Endothelial cell of umbilical vein (primary cell): Measurements from ENCODE around the gene GALNT1. TPM values are rescaled to one million over a fixed set of nuclear protein-coding genes. Genes with fewer than 3 reads are reported as not detected.

Experiments used
- BruUV-seq: library from RNA; stranded (reverse); fragments of 400-500 nt; replicated peaks from 2 replicates; lab custom pipeline; 2021; lab: Mats Ljungman, UMichigan
- CTCF ChIA-PET: fragments of 300-600, 350-600 bp; sonication (Branson Sonifier 250); formaldehyde crosslinking; loops from one replicate; lab custom pipeline; 2021; ENCODE audit warnings: antibody characterized with exemption, inconsistent platforms; lab: Charles Lee
- POLR2A ChIA-PET: fragments of 300-600, 350-600 bp; sonication (Branson Sonifier 250); formaldehyde crosslinking; loops from one replicate; lab custom pipeline; 2021; ENCODE audit warnings: antibody characterized with exemption, inconsistent platforms; lab: Charles Lee
- DNase-seq: peaks from one replicate; pipeline ENCODE4 v3.0.0-alpha.2; 2011; ENCODE audit warnings: low read depth, low spot score
- FAIRE-seq: peaks from 2 replicates; lab custom pipeline; 2011; peaks lifted over from hg19 to GRCh38; lab: Jason Lieb, UNC
- H2AFZ ChIP-seq: 2 replicates; pipeline ENCODE4 v1.6.0; 2012; ENCODE audit warnings: low read depth, low read length, control low read depth, inconsistent platforms
- H3K27ac ChIP-seq: 2 replicates; pipeline ENCODE4 v1.5.1; 2011; ENCODE audit warnings: low read depth, mild to moderate bottlenecking, control low read depth, low read length, moderate library complexity; ENCODE audit not compliant: insufficient read depth
- H3K27me3 ChIP-seq, 2 experiments: 2 replicates each; pipeline versions ENCODE4 v1.6.0 to v1.6.1; 2011; ENCODE audit warnings: low read length in 2 of 2, mixed read lengths in 1 of 2; ENCODE audit not compliant: control insufficient read depth in 2 of 2, insufficient read depth in 2 of 2
- H3K36me3 ChIP-seq, 2 experiments: 2 replicates in 1 of 2; 3 replicates in 1 of 2; pipeline ENCODE4 v1.5.1; 2011; ENCODE audit warnings: low read length in 2 of 2, mild to moderate bottlenecking in 1 of 2, moderate library complexity in 1 of 2; ENCODE audit not compliant: control insufficient read depth in 2 of 2, insufficient read depth in 2 of 2; ENCODE audit errors: extremely low read depth in 1 of 2
- H3K4me1 ChIP-seq: 3 replicates; pipeline ENCODE4 v1.5.1; 2011; ENCODE audit warnings: mild to moderate bottlenecking, low read length; ENCODE audit not compliant: control insufficient read depth, insufficient read depth; ENCODE audit errors: extremely low read depth
- H3K4me2 ChIP-seq: 2 replicates; pipeline ENCODE4 v1.6.1; 2011; ENCODE audit warnings: low read length, control low read depth, mixed read lengths; ENCODE audit not compliant: insufficient read depth
- H3K4me3 ChIP-seq, 3 experiments: fragments of 200-600 bp in 1 of 3; sonication (generic), shearing (Covaris generic) in 1 of 3; replicated peaks in 1 of 3; 2 replicates each; pipeline ENCODE4 v1.5.1; 2011 to 2016; ENCODE audit warnings: control low read depth in 3 of 3, low read length in 3 of 3, mild to moderate bottlenecking in 2 of 3, inconsistent platforms in 1 of 3, low read depth in 1 of 3, moderate library complexity in 1 of 3; ENCODE audit not compliant: insufficient read depth in 1 of 3
- H3K79me2 ChIP-seq: 2 replicates; pipeline ENCODE4 v1.6.0; 2012; ENCODE audit warnings: low read length, inconsistent platforms; ENCODE audit not compliant: control insufficient read depth, insufficient read depth
- H3K9ac ChIP-seq: replicated peaks from 2 replicates; pipeline ENCODE3; 2011; ENCODE audit warnings: low read length, control low read depth; ENCODE audit not compliant: insufficient read depth; ENCODE audit errors: extremely low read depth
- H3K9me1 ChIP-seq: replicated peaks from 3 replicates; pipeline ENCODE4 v1.6.0; 2011; ENCODE audit warnings: mild to moderate bottlenecking, low read length; ENCODE audit not compliant: control insufficient read depth, insufficient read depth; ENCODE audit errors: extremely low read depth
- H3K9me3 ChIP-seq: replicated peaks from 2 replicates; pipeline ENCODE4 v1.5.1; 2012; ENCODE audit warnings: low read length, inconsistent platforms; ENCODE audit not compliant: control insufficient read depth, insufficient read depth
- H4K20me1 ChIP-seq: replicated peaks from 2 replicates; pipeline ENCODE3; 2011; ENCODE audit warnings: mild to moderate bottlenecking, low read length; ENCODE audit not compliant: control insufficient read depth, insufficient read depth; ENCODE audit errors: extremely low read depth
- EZH2 ChIP-seq: IDR thresholded peaks from 2 replicates; pipeline ENCODE4 v1.6.1; 2012; ENCODE audit warnings: borderline replicate concordance, low read depth, mild to moderate bottlenecking, moderate library complexity, low read length, inconsistent platforms; ENCODE audit not compliant: severe bottlenecking
- FOS ChIP-seq: IDR thresholded peaks from 2 replicates; pipeline ENCODE4 v1.6.1; 2011; ENCODE audit warnings: mild to moderate bottlenecking, low read length, moderate library complexity, borderline replicate concordance; ENCODE audit not compliant: insufficient read depth
- GATA2 ChIP-seq: IDR thresholded peaks from 2 replicates; pipeline ENCODE4 v1.7.0; 2011; ENCODE audit warnings: low read depth, mild to moderate bottlenecking, moderate library complexity, mixed read lengths, low read length; ENCODE audit not compliant: insufficient read length, insufficient read depth
- JUN ChIP-seq: IDR thresholded peaks from 2 replicates; pipeline ENCODE4 v1.6.1; 2011; ENCODE audit warnings: borderline replicate concordance, low read depth; ENCODE audit not compliant: insufficient read length, insufficient read depth
- MYC ChIP-seq: IDR thresholded peaks from one replicate; pipeline ENCODE4 v1.6.1; 2011; ENCODE audit warnings: mild to moderate bottlenecking, low read depth, low read length
- POLR2A ChIP-seq: IDR thresholded peaks from 2 replicates; pipeline ENCODE4 v1.6.1; 2012; ENCODE audit warnings: low read depth, mild to moderate bottlenecking, control low read depth, low read length
- POLR2AphosphoS5 ChIP-seq: IDR thresholded peaks from 2 replicates; pipeline ENCODE4 v1.6.1; 2012; ENCODE audit warnings: low read depth, mild to moderate bottlenecking, control low read depth, low read length, moderate library complexity; ENCODE audit not compliant: insufficient read depth
- dilution Hi-C: fragments of 300-500 bp; cut with MboI; formaldehyde crosslinking; loops from one replicate; pipeline ENCODE4 v1.15.0; 2019; ENCODE audit warnings: low sequenced_read_pairs; ENCODE audit not compliant: extremely low pct_ligation_motif_present
- intact Hi-C: fragments of 100-400 bp; cut with micrococcal nuclease; formaldehyde crosslinking; loops from one replicate; pipeline ENCODE4 v1.10.0; 2022
- polyA plus RNA-seq, 4 experiments: library from polyadenylated mRNA; depleted of rRNA in 3 of 4; stranded (reverse) in 3 of 4; unstranded in 1 of 4; fragments of >200 nt; gene quantifications; 2 replicates each; pipeline versions ENCODE4 v1.2.1 to v1.2.3, GENCODE V29; 2011 to 2012; ENCODE audit warnings: missing spikeins in 1 of 4
- total RNA-seq: library from RNA; stranded (reverse); gene quantifications from 2 replicates; pipeline ENCODE4 v1.2.3, GENCODE V29; 2021
- TF ChIP-seq, protein P1 (sequence below), 2 donors: IDR thresholded peaks; 1 replicate in 1 of 2; 2 replicates in 1 of 2; pipeline ENCODE4 v1.5.1; 2011; ENCODE audit warnings: low read length in 2 of 2, mild to moderate bottlenecking in 2 of 2, moderate library complexity in 2 of 2, control low read depth in 1 of 2, inconsistent platforms in 1 of 2, low read depth in 1 of 2; ENCODE audit not compliant: insufficient read depth in 1 of 2; ENCODE audit errors: extremely low read depth in 1 of 2
- TF ChIP-seq, protein P2 (sequence below): IDR thresholded peaks from 2 replicates; pipeline ENCODE4 v1.6.1; 2011; ENCODE audit not compliant: insufficient read depth, insufficient read length

The GALNT1 gene
- total and polyA plus RNA-seq, 2 donors (not counting 3 experiments of a cell fraction or from before 2014, with no cell fraction given) = 89.9 to 360 TPM

DNA sequence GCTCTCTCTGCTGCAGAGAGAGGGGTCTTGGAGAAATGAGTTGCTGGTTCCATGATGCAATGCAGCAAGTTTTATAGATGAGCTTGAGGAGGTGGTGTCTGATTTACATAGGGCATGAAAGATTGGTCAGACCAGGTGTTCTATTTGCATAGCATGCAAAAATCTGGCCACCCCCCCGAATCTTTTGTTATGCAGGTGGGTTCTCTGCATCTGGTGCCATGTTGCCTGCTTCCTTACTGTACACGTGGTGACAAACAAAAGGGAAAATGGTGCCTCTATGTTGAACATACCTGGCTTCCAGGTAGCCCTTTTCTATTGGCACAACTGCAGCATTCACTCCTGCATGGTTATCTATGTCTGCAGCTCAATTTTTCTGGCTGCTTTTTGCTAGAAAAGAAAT, 169.4 kb downstream of the GALNT1 start:
- Histone ChIP-seq H3K9me3 (no peaks in the 10 kb centered on the region), H3K4me2 (no peak overlapping the region), H3K9ac (no peak overlapping the region), H3K27me3 (no peaks in the 10 kb centered on the region), H3K27ac (no peak overlapping the region), H4K20me1 (no peaks in the 10 kb centered on the region), H3K79me2 (no peaks in the 10 kb centered on the region), H3K4me1 (no peaks in the 10 kb centered on the region), H3K36me3 (no peaks in the 10 kb centered on the region), H3K9me1 (no peaks in the 10 kb centered on the region), H2AFZ (no peak overlapping the region), H3K4me3 (no peak overlapping the region)
- TF ChIP-seq JUN (no peak), GATA2 (no peak), MYC (no peak), POLR2AphosphoS5 (no peak), POLR2A (no peak), EZH2 (no peak), FOS (no peak)
- TF ChIP-seq, protein P1, sequence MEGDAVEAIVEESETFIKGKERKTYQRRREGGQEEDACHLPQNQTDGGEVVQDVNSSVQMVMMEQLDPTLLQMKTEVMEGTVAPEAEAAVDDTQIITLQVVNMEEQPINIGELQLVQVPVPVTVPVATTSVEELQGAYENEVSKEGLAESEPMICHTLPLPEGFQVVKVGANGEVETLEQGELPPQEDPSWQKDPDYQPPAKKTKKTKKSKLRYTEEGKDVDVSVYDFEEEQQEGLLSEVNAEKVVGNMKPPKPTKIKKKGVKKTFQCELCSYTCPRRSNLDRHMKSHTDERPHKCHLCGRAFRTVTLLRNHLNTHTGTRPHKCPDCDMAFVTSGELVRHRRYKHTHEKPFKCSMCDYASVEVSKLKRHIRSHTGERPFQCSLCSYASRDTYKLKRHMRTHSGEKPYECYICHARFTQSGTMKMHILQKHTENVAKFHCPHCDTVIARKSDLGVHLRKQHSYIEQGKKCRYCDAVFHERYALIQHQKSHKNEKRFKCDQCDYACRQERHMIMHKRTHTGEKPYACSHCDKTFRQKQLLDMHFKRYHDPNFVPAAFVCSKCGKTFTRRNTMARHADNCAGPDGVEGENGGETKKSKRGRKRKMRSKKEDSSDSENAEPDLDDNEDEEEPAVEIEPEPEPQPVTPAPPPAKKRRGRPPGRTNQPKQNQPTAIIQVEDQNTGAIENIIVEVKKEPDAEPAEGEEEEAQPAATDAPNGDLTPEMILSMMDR (IDR thresholded peaks at IDR 0.05; ENCODE audit: extremely low read depth in 1 of 2, insufficient read depth in 1 of 2, low read depth in 1 of 2, low read length in 2 of 2) = no peak
- TF ChIP-seq, protein P2, sequence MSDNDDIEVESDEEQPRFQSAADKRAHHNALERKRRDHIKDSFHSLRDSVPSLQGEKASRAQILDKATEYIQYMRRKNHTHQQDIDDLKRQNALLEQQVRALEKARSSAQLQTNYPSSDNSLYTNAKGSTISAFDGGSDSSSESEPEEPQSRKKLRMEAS = no peak
- POLR2A ChIA-PET = no interaction called here
- CTCF ChIA-PET = interaction anchor here (1.7 kb wide), 1 partner anchor 200 kb away, joined by 4 read pairs; no protein-coding TSS in a partner anchor
- DNase-seq (no peak), FAIRE-seq (no peak)
- dilution Hi-C loops (no loop called here), intact Hi-C loops (loop anchor here (10.0 kb wide), 1 partner anchor 534 kb away; no protein-coding TSS in a partner anchor)
- BruUV-seq = no TSS peak
